ENCODE measurements around the gene MOCOS. TPM values are rescaled to one million over a fixed set of nuclear protein-coding genes. Genes with fewer than 3 reads are reported as not detected.
A peak's percentile ranks its signal among the peaks of the same experiment; 100 is the strongest.

MOCOS gene, protein sequence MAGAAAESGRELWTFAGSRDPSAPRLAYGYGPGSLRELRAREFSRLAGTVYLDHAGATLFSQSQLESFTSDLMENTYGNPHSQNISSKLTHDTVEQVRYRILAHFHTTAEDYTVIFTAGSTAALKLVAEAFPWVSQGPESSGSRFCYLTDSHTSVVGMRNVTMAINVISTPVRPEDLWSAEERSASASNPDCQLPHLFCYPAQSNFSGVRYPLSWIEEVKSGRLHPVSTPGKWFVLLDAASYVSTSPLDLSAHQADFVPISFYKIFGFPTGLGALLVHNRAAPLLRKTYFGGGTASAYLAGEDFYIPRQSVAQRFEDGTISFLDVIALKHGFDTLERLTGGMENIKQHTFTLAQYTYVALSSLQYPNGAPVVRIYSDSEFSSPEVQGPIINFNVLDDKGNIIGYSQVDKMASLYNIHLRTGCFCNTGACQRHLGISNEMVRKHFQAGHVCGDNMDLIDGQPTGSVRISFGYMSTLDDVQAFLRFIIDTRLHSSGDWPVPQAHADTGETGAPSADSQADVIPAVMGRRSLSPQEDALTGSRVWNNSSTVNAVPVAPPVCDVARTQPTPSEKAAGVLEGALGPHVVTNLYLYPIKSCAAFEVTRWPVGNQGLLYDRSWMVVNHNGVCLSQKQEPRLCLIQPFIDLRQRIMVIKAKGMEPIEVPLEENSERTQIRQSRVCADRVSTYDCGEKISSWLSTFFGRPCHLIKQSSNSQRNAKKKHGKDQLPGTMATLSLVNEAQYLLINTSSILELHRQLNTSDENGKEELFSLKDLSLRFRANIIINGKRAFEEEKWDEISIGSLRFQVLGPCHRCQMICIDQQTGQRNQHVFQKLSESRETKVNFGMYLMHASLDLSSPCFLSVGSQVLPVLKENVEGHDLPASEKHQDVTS
- 1 to 10 TPM; 2.0 to 2.8 TPM for total RNA-seq

DNA sequence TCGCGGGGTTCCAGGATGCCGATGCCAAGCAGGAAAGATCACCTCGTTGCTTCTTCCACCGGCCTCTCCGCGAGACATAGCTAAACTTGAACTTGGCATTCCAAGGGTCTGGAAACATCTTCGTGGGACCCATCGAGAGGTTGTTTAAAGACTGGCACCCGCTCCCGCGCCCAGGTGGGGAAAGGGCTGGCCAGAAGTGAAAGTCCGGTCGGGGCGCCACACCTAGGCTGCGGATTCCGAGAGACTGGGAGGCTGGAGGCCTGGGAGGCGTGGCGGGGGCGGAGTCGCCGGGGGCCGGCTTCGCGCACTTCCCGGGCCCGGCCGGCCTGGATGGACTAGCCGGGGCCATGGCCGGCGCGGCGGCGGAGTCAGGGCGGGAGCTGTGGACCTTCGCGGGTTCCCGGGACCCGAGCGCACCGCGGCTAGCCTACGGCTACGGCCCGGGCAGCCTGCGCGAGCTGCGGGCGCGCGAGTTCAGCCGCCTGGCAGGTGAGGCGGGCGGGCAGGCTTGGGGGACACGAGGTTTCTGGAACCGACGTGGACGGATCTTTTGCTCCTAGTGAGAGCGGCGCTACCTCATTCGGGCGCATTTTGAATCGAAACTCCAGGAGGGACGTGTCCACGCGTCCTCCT, at the start of gene MOCOS:
Gene MOCOS, plus strand, starts transcription at position 305 of the 633 bp plus-strand sequence. Its CDS starts 43 bp downstream, at position 348.
- TF ChIP-seq, protein P1, sequence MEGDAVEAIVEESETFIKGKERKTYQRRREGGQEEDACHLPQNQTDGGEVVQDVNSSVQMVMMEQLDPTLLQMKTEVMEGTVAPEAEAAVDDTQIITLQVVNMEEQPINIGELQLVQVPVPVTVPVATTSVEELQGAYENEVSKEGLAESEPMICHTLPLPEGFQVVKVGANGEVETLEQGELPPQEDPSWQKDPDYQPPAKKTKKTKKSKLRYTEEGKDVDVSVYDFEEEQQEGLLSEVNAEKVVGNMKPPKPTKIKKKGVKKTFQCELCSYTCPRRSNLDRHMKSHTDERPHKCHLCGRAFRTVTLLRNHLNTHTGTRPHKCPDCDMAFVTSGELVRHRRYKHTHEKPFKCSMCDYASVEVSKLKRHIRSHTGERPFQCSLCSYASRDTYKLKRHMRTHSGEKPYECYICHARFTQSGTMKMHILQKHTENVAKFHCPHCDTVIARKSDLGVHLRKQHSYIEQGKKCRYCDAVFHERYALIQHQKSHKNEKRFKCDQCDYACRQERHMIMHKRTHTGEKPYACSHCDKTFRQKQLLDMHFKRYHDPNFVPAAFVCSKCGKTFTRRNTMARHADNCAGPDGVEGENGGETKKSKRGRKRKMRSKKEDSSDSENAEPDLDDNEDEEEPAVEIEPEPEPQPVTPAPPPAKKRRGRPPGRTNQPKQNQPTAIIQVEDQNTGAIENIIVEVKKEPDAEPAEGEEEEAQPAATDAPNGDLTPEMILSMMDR (IDR thresholded peaks at IDR 0.05): no peak
- DNase-seq (ENCODE audit: low spot score): no peak
- no peaks in the 10 kb centered on the region for H3K27me3 ChIP-seq (replicated peaks; ENCODE audit: insufficient read depth)
- peak; percentile 78 for ATAC-seq (ENCODE audit: insufficient number of reproducible peaks, low FRiP score, low read depth)
- H3K27ac ChIP-seq: peak within 1 kb of the TSS; percentile 1 to 36
- H3K9me3 ChIP-seq: no peaks in the 10 kb centered on the region
- peak within 1 kb of the TSS; percentile 84 for H3K4me3 ChIP-seq
- H3K4me1 ChIP-seq (ENCODE audit: control insufficient read depth in 1 of 2, low read depth in 2 of 2): peaks cover 4 to 20% of the 10 kb centered on the region in 2 donors
- no peaks in the 10 kb centered on the region for H3K36me3 ChIP-seq

DNA sequence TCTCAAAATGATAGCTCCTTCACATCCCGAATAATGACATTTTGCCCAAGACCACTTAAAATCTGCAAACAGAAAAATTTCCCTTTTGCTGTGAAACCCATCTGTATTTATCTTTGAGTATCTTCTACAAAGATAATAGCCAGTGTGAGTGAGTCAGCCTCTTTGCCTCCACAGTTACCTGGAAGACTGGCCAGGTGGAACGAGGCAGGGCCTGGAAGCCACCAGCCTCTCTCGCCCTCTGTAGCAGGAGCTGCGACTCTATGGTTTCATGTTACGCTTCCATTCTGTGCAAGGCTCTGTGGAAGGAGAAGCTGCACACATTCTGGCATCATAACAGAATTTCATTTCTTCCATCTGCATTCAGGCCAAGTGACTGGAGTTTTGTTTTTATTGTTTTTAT, 48.1 kb upstream of the MOCOS start:
- Histone ChIP-seq H3K27ac (no peak overlapping the region), H3K4me1 (ENCODE audit: control insufficient read depth in 1 of 2, low read depth in 2 of 2) (no peaks in the 10 kb centered on the region), H3K4me3 (no peak overlapping the region), H3K9me3 (no peaks in the 10 kb centered on the region), H3K36me3 (peaks cover 51% of the 10 kb centered on the region), H3K27me3 (replicated peaks; ENCODE audit: insufficient read depth) (no peaks in the 10 kb centered on the region)
- DNase-seq (ENCODE audit: low spot score) (no peak), ATAC-seq (ENCODE audit: insufficient number of reproducible peaks, low FRiP score, low read depth) (no peak)
- TF ChIP-seq, protein P1 (IDR thresholded peaks at IDR 0.05): no peak

DNA sequence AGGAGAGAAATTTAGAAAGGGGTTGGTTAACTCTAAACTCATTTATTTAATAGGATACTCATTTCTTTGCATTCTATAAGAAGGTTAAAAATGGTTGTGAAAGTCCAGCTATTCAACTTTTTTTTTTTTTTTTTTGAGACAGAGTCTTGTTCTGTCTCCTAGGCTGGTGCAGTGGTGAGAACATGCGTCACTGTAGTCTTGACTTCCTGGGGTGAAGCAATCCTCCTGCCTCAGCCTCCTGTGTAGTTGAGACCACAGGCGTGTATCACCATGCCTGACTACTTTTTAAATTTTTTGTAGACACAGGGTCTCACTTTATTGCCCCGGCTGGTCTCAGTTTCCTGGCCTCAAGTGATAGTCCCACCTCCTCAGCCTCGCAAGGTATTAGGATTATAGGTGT, 45.7 kb upstream of the MOCOS start:
- Histone ChIP-seq H3K27me3 (replicated peaks; ENCODE audit: insufficient read depth) (no peaks in the 10 kb centered on the region), H3K4me3 (no peak overlapping the region), H3K36me3 (peaks cover 67% of the 10 kb centered on the region), H3K4me1 (ENCODE audit: control insufficient read depth in 1 of 2, low read depth in 2 of 2) (no peaks in the 10 kb centered on the region), H3K27ac (no peak overlapping the region), H3K9me3 (no peaks in the 10 kb centered on the region)
- DNase-seq (ENCODE audit: low spot score): no peak
- ATAC-seq (ENCODE audit: insufficient number of reproducible peaks, low FRiP score, low read depth): no peak
- TF ChIP-seq, protein P1 (IDR thresholded peaks at IDR 0.05): no peak

DNA sequence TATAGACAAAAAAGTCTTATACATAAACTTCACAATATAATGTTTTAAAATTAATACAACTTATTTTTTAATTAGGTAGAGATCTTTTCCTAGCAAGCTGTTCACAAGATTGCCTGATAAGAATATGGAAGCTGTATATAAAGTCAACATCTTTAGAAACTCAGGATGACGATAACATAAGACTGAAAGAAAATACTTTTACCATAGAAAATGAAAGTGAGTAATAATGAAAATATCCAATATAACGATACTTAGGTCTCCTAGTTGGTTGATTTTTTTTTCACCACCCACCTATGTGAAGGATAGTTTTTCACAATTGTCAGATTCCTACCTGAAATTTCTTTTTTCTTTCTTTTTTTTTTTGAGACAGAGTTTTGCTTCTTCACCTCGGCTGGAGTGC, 44.5 kb upstream of the MOCOS start:
- H3K27me3 ChIP-seq (replicated peaks; ENCODE audit: insufficient read depth): no peaks in the 10 kb centered on the region
- DNase-seq (ENCODE audit: low spot score): no peak
- peaks cover 63% of the 10 kb centered on the region for H3K36me3 ChIP-seq
- H3K4me3 ChIP-seq: no peak overlapping the region
- no peaks in the 10 kb centered on the region for H3K9me3 ChIP-seq
- TF ChIP-seq, protein P1 (IDR thresholded peaks at IDR 0.05): no peak
- H3K27ac ChIP-seq: no peak overlapping the region
- no peak for ATAC-seq (ENCODE audit: insufficient number of reproducible peaks, low FRiP score, low read depth)
- H3K4me1 ChIP-seq (ENCODE audit: control insufficient read depth in 1 of 2, low read depth in 2 of 2): no peaks in the 10 kb centered on the region

DNA sequence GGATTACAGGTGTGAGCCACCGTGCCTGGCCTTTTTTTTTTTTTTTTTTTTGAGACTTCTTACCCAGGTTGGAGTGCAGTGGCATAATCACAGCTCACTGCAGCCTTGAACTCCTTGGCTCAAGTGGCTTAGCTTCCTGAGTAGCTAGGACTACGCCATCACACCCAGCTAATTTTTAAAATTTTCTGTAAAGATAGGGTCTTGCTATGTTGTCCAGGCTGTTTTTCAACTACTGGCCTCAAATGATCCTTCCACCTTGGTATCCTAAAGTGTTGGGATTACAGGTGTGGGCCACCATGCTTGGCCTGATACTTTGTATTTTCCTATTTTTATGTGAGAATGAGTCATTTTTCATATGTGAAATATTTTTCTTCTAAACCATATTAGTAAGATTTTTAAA, 43.9 kb upstream of the MOCOS start:
- no peaks in the 10 kb centered on the region for H3K4me1 ChIP-seq (ENCODE audit: control insufficient read depth in 1 of 2, low read depth in 2 of 2)
- ATAC-seq (ENCODE audit: insufficient number of reproducible peaks, low FRiP score, low read depth) (no peak), DNase-seq (ENCODE audit: low spot score) (no peak)
- no peak overlapping the region for H3K4me3 ChIP-seq
- H3K9me3 ChIP-seq: no peaks in the 10 kb centered on the region
- peaks cover 57% of the 10 kb centered on the region for H3K36me3 ChIP-seq
- no peak overlapping the region for H3K27ac ChIP-seq
- TF ChIP-seq, protein P1 (IDR thresholded peaks at IDR 0.05): no peak
- H3K27me3 ChIP-seq (replicated peaks; ENCODE audit: insufficient read depth): no peaks in the 10 kb centered on the region

Data from thoracic aorta (tissue), 2 donors.